ENCODE measurements around the gene KCNE2. TPM values are rescaled to one million over a fixed set of nuclear protein-coding genes. Genes with fewer than 3 reads are reported as not detected.
A peak's percentile ranks its signal among the peaks of the same experiment; 100 is the strongest.

Gene KCNE2
- total and polyA plus RNA-seq, 10 donors = 0.13 TPM; not detected in 9

GRCh38 chr21:34351786-34352241, 12.0 kb upstream of the KCNE2 start:
- Histone ChIP-seq H3K27me3 (replicated peaks in 1 of 7) (peaks cover 0 to 11% (median 0%) of the 10 kb centered on the region in 7 donors), H3K36me3 (no peaks in the 10 kb centered on the region), H3K4me3 (no peak overlapping the region), H3K4me1 (no peaks in the 10 kb centered on the region), H3K9me3 (peaks cover 0 to 4% (median 0%) of the 10 kb centered on the region in 8 donors), H3K27ac (no peak overlapping the region)
- intact Hi-C loops (cut with DNase I; ENCODE audit: low total_unique reads) = no loop called here
- 35 to 46% (median 41%) methylated on average over 6 of the region's 6 CpGs for WGBS, 5 donors
- DNase-seq = no peak
- TF ChIP-seq CTCF (IDR thresholded peaks at IDR 0.05 in 8 of 11, conservative IDR thresholded peaks at IDR 0.05 in 3 of 11) (peak in 8 of 11 experiments; percentile 6 to 57 (median 38)), POLR2A (IDR thresholded peaks at IDR 0.05) (no peak)

GRCh38 chr21:34352556-34352955, 11.2 kb upstream of the KCNE2 start:
- Histone ChIP-seq H3K9me3 (peaks cover 0 to 4% (median 0%) of the 10 kb centered on the region in 8 donors), H3K36me3 (no peaks in the 10 kb centered on the region), H3K4me1 (no peaks in the 10 kb centered on the region), H3K27ac (no peak overlapping the region), H3K4me3 (no peak overlapping the region), H3K27me3 (replicated peaks in 1 of 7) (peaks cover 0 to 11% (median 0%) of the 10 kb centered on the region in 7 donors)
- 78 to 96% (median 92%) methylated on average over 4 of the region's 4 CpGs for WGBS, 5 donors
- intact Hi-C loops (cut with DNase I; ENCODE audit: low total_unique reads) = no loop called here
- DNase-seq = no peak
- TF ChIP-seq POLR2A (IDR thresholded peaks at IDR 0.05) (no peak), CTCF (IDR thresholded peaks at IDR 0.05 in 8 of 11, conservative IDR thresholded peaks at IDR 0.05 in 3 of 11) (no peak), POLR2AphosphoS5 (IDR thresholded peaks at IDR 0.05) (no peak)

GRCh38 chr21:34353182-34353581, 10.6 kb upstream of the KCNE2 start:
- no peaks in the 10 kb centered on the region for H3K4me1 ChIP-seq
- intact Hi-C loops (cut with DNase I; ENCODE audit: low total_unique reads) = no loop called here
- no peak overlapping the region for H3K27ac ChIP-seq
- peaks cover 0 to 8% (median 0%) of the 10 kb centered on the region in 8 donors for H3K9me3 ChIP-seq
- DNase-seq = no peak
- H3K27me3 ChIP-seq (replicated peaks in 1 of 7) = peaks cover 0 to 11% (median 0%) of the 10 kb centered on the region in 7 donors
- WGBS, 5 donors = 86 to 93% (median 87%) methylated on average over 6 of the region's 6 CpGs
- H3K4me3 ChIP-seq = no peak overlapping the region
- no peak for TF ChIP-seq POLR2A (IDR thresholded peaks at IDR 0.05)
- TF ChIP-seq CTCF (IDR thresholded peaks at IDR 0.05 in 8 of 11, conservative IDR thresholded peaks at IDR 0.05 in 3 of 11) = no peak
- TF ChIP-seq POLR2AphosphoS5 (IDR thresholded peaks at IDR 0.05) = no peak
- H3K36me3 ChIP-seq = no peaks in the 10 kb centered on the region

GRCh38 chr21:34354836-34355235, 9.0 kb upstream of the KCNE2 start:
- H3K27me3 ChIP-seq (replicated peaks in 1 of 7) = peaks cover 0 to 11% (median 0%) of the 10 kb centered on the region in 7 donors
- H3K36me3 ChIP-seq = no peaks in the 10 kb centered on the region
- no peak overlapping the region for H3K27ac ChIP-seq
- H3K9me3 ChIP-seq = peaks cover 0 to 8% (median 0%) of the 10 kb centered on the region in 8 donors
- intact Hi-C loops (cut with DNase I; ENCODE audit: low total_unique reads) = no loop called here
- H3K4me3 ChIP-seq = no peak overlapping the region
- no peaks in the 10 kb centered on the region for H3K4me1 ChIP-seq
- no peak for TF ChIP-seq POLR2A (IDR thresholded peaks at IDR 0.05)
- no peak for TF ChIP-seq POLR2AphosphoS5 (IDR thresholded peaks at IDR 0.05)
- TF ChIP-seq CTCF (IDR thresholded peaks at IDR 0.05 in 8 of 11, conservative IDR thresholded peaks at IDR 0.05 in 3 of 11) = no peak
- 76 to 84% (median 77%) methylated on average over 4 of the region's 4 CpGs for WGBS, 5 donors
- no peak for DNase-seq
